Mammary epithelial cell (primary cell): Measurements from ENCODE around the gene LAMTOR2.

Experiments
- CTCF ChIP-seq, 2 donors: IDR thresholded peaks in 1 of 2; conservative IDR thresholded peaks in 1 of 2; 2 replicates each; pipeline ENCODE4 v1.5.1; 2011 to 2012; ENCODE audit warnings: inconsistent platforms in 2 of 2, low read length in 2 of 2, mild to moderate bottlenecking in 2 of 2, control low read depth in 1 of 2, low read depth in 1 of 2; ENCODE audit not compliant: insufficient read depth in 1 of 2; ENCODE audit errors: extremely low read depth in 1 of 2
- EZH2 ChIP-seq: IDR thresholded peaks from 2 replicates; pipeline ENCODE4 v1.6.1; 2012; ENCODE audit warnings: low read length, inconsistent platforms, borderline replicate concordance

GRCh38 chr1:156033011-156033410, 21.6 kb upstream of the LAMTOR2 start:
- TF ChIP-seq CTCF (conservative IDR thresholded peaks at IDR 0.05 in 1 of 2, IDR thresholded peaks at IDR 0.05 in 1 of 2; ENCODE audit: extremely low read depth in 1 of 2, insufficient read depth in 1 of 2, low read depth in 1 of 2, low read length in 2 of 2): no peak
- TF ChIP-seq EZH2: no peak
